Subcutaneous adipose tissue (tissue), 4 donors: Measurements from ENCODE around the gene STIM1. TPM values are rescaled to one million over a fixed set of nuclear protein-coding genes. Genes with fewer than 3 reads are reported as not detected.

ENCODE experiments used
- CTCF ChIP-seq: fragments of 450-650 bp; IDR thresholded peaks from one replicate; pipeline ENCODE4 v1.5.1; 2016; ENCODE audit warnings: low read depth, mild to moderate bottlenecking, control low read depth, antibody characterized with exemption, moderate library complexity
- total RNA-seq, 4 donors: library from RNA; depleted of rRNA; stranded (reverse); fragments of >200 nt; gene quantifications; one replicate each; pipeline ENCODE4 v1.1.0, GENCODE V29; 2016

The STIM1 gene
- total RNA-seq, 4 donors from 2014 or later, result 39.5 to 64.8 (median 43.3) TPM

- TF ChIP-seq CTCF, result no peak
Observed at GRCh38 chr11:4098026-4098621, 242.7 kb downstream of the STIM1 start.

- no peak for TF ChIP-seq CTCF
Observed at GRCh38 chr11:4102711-4103110, 247.2 kb downstream of the STIM1 start.

GRCh38 chr11:4103269-4103668, 247.8 kb downstream of the STIM1 start:
- TF ChIP-seq CTCF, result no peak

GRCh38 chr11:4105916-4106315, 250.5 kb downstream of the STIM1 start:
- TF ChIP-seq CTCF, result no peak

- no peak for TF ChIP-seq CTCF
Observed at GRCh38 chr11:4111834-4112233, 256.4 kb downstream of the STIM1 start.

GRCh38 chr11:4115128-4115527, 259.7 kb downstream of the STIM1 start:
- TF ChIP-seq CTCF, result no peak

- TF ChIP-seq CTCF, result no peak
Observed at GRCh38 chr11:4118107-4118506, 262.6 kb downstream of the STIM1 start.
